Endothelial cell of umbilical vein (primary cell): Measurements from ENCODE around the gene MTPN. TPM values are rescaled to one million over a fixed set of nuclear protein-coding genes. Genes with fewer than 3 reads are reported as not detected.

Source experiments
- BruUV-seq: library from RNA; stranded (reverse); fragments of 400-500 nt; replicated peaks from 2 replicates; lab custom pipeline; 2021; lab: Mats Ljungman, UMichigan
- CTCF ChIA-PET: fragments of 300-600, 350-600 bp; sonication (Branson Sonifier 250); formaldehyde crosslinking; loops from one replicate; lab custom pipeline; 2021; ENCODE audit warnings: antibody characterized with exemption, inconsistent platforms; lab: Charles Lee
- POLR2A ChIA-PET: fragments of 300-600, 350-600 bp; sonication (Branson Sonifier 250); formaldehyde crosslinking; loops from one replicate; lab custom pipeline; 2021; ENCODE audit warnings: antibody characterized with exemption, inconsistent platforms; lab: Charles Lee
- DNase-seq: peaks from one replicate; pipeline ENCODE4 v3.0.0-alpha.2; 2011; ENCODE audit warnings: low read depth, low spot score
- FAIRE-seq: peaks from 2 replicates; lab custom pipeline; 2011; peaks lifted over from hg19 to GRCh38; lab: Jason Lieb, UNC
- H2AFZ ChIP-seq: 2 replicates; pipeline ENCODE4 v1.6.0; 2012; ENCODE audit warnings: low read depth, low read length, control low read depth, inconsistent platforms
- H3K27ac ChIP-seq: 2 replicates; pipeline ENCODE4 v1.5.1; 2011; ENCODE audit warnings: low read depth, mild to moderate bottlenecking, control low read depth, low read length, moderate library complexity; ENCODE audit not compliant: insufficient read depth
- H3K27me3 ChIP-seq, 2 experiments: 2 replicates each; pipeline versions ENCODE4 v1.6.0 to v1.6.1; 2011; ENCODE audit warnings: low read length in 2 of 2, mixed read lengths in 1 of 2; ENCODE audit not compliant: control insufficient read depth in 2 of 2, insufficient read depth in 2 of 2
- H3K36me3 ChIP-seq, 2 experiments: 2 replicates in 1 of 2; 3 replicates in 1 of 2; pipeline ENCODE4 v1.5.1; 2011; ENCODE audit warnings: low read length in 2 of 2, mild to moderate bottlenecking in 1 of 2, moderate library complexity in 1 of 2; ENCODE audit not compliant: control insufficient read depth in 2 of 2, insufficient read depth in 2 of 2; ENCODE audit errors: extremely low read depth in 1 of 2
- H3K4me1 ChIP-seq: 3 replicates; pipeline ENCODE4 v1.5.1; 2011; ENCODE audit warnings: mild to moderate bottlenecking, low read length; ENCODE audit not compliant: control insufficient read depth, insufficient read depth; ENCODE audit errors: extremely low read depth
- H3K4me2 ChIP-seq: 2 replicates; pipeline ENCODE4 v1.6.1; 2011; ENCODE audit warnings: low read length, control low read depth, mixed read lengths; ENCODE audit not compliant: insufficient read depth
- H3K4me3 ChIP-seq, 3 experiments: fragments of 200-600 bp in 1 of 3; sonication (generic), shearing (Covaris generic) in 1 of 3; replicated peaks in 1 of 3; 2 replicates each; pipeline ENCODE4 v1.5.1; 2011 to 2016; ENCODE audit warnings: control low read depth in 3 of 3, low read length in 3 of 3, mild to moderate bottlenecking in 2 of 3, inconsistent platforms in 1 of 3, low read depth in 1 of 3, moderate library complexity in 1 of 3; ENCODE audit not compliant: insufficient read depth in 1 of 3
- H3K79me2 ChIP-seq: 2 replicates; pipeline ENCODE4 v1.6.0; 2012; ENCODE audit warnings: low read length, inconsistent platforms; ENCODE audit not compliant: control insufficient read depth, insufficient read depth
- H3K9ac ChIP-seq: replicated peaks from 2 replicates; pipeline ENCODE3; 2011; ENCODE audit warnings: low read length, control low read depth; ENCODE audit not compliant: insufficient read depth; ENCODE audit errors: extremely low read depth
- H3K9me1 ChIP-seq: replicated peaks from 3 replicates; pipeline ENCODE4 v1.6.0; 2011; ENCODE audit warnings: mild to moderate bottlenecking, low read length; ENCODE audit not compliant: control insufficient read depth, insufficient read depth; ENCODE audit errors: extremely low read depth
- H3K9me3 ChIP-seq: replicated peaks from 2 replicates; pipeline ENCODE4 v1.5.1; 2012; ENCODE audit warnings: low read length, inconsistent platforms; ENCODE audit not compliant: control insufficient read depth, insufficient read depth
- H4K20me1 ChIP-seq: replicated peaks from 2 replicates; pipeline ENCODE3; 2011; ENCODE audit warnings: mild to moderate bottlenecking, low read length; ENCODE audit not compliant: control insufficient read depth, insufficient read depth; ENCODE audit errors: extremely low read depth
- EZH2 ChIP-seq: IDR thresholded peaks from 2 replicates; pipeline ENCODE4 v1.6.1; 2012; ENCODE audit warnings: borderline replicate concordance, low read depth, mild to moderate bottlenecking, moderate library complexity, low read length, inconsistent platforms; ENCODE audit not compliant: severe bottlenecking
- FOS ChIP-seq: IDR thresholded peaks from 2 replicates; pipeline ENCODE4 v1.6.1; 2011; ENCODE audit warnings: mild to moderate bottlenecking, low read length, moderate library complexity, borderline replicate concordance; ENCODE audit not compliant: insufficient read depth
- GATA2 ChIP-seq: IDR thresholded peaks from 2 replicates; pipeline ENCODE4 v1.7.0; 2011; ENCODE audit warnings: low read depth, mild to moderate bottlenecking, moderate library complexity, mixed read lengths, low read length; ENCODE audit not compliant: insufficient read length, insufficient read depth
- JUN ChIP-seq: IDR thresholded peaks from 2 replicates; pipeline ENCODE4 v1.6.1; 2011; ENCODE audit warnings: borderline replicate concordance, low read depth; ENCODE audit not compliant: insufficient read length, insufficient read depth
- MYC ChIP-seq: IDR thresholded peaks from one replicate; pipeline ENCODE4 v1.6.1; 2011; ENCODE audit warnings: mild to moderate bottlenecking, low read depth, low read length
- POLR2A ChIP-seq: IDR thresholded peaks from 2 replicates; pipeline ENCODE4 v1.6.1; 2012; ENCODE audit warnings: low read depth, mild to moderate bottlenecking, control low read depth, low read length
- POLR2AphosphoS5 ChIP-seq: IDR thresholded peaks from 2 replicates; pipeline ENCODE4 v1.6.1; 2012; ENCODE audit warnings: low read depth, mild to moderate bottlenecking, control low read depth, low read length, moderate library complexity; ENCODE audit not compliant: insufficient read depth
- dilution Hi-C: fragments of 300-500 bp; cut with MboI; formaldehyde crosslinking; loops from one replicate; pipeline ENCODE4 v1.15.0; 2019; ENCODE audit warnings: low sequenced_read_pairs; ENCODE audit not compliant: extremely low pct_ligation_motif_present
- intact Hi-C: fragments of 100-400 bp; cut with micrococcal nuclease; formaldehyde crosslinking; loops from one replicate; pipeline ENCODE4 v1.10.0; 2022
- polyA plus RNA-seq, 4 experiments: library from polyadenylated mRNA; depleted of rRNA in 3 of 4; stranded (reverse) in 3 of 4; unstranded in 1 of 4; fragments of >200 nt; gene quantifications; 2 replicates each; pipeline versions ENCODE4 v1.2.1 to v1.2.3, GENCODE V29; 2011 to 2012; ENCODE audit warnings: missing spikeins in 1 of 4
- total RNA-seq: library from RNA; stranded (reverse); gene quantifications from 2 replicates; pipeline ENCODE4 v1.2.3, GENCODE V29; 2021
- TF ChIP-seq, protein P1 (sequence below), 2 donors: IDR thresholded peaks; 1 replicate in 1 of 2; 2 replicates in 1 of 2; pipeline ENCODE4 v1.5.1; 2011; ENCODE audit warnings: low read length in 2 of 2, mild to moderate bottlenecking in 2 of 2, moderate library complexity in 2 of 2, control low read depth in 1 of 2, inconsistent platforms in 1 of 2, low read depth in 1 of 2; ENCODE audit not compliant: insufficient read depth in 1 of 2; ENCODE audit errors: extremely low read depth in 1 of 2
- TF ChIP-seq, protein P2 (sequence below): IDR thresholded peaks from 2 replicates; pipeline ENCODE4 v1.6.1; 2011; ENCODE audit not compliant: insufficient read depth, insufficient read length

The MTPN gene
- total and polyA plus RNA-seq, 2 donors (not counting 3 experiments of a cell fraction or from before 2014, with no cell fraction given) = 58.1 to 174 TPM

DNA sequence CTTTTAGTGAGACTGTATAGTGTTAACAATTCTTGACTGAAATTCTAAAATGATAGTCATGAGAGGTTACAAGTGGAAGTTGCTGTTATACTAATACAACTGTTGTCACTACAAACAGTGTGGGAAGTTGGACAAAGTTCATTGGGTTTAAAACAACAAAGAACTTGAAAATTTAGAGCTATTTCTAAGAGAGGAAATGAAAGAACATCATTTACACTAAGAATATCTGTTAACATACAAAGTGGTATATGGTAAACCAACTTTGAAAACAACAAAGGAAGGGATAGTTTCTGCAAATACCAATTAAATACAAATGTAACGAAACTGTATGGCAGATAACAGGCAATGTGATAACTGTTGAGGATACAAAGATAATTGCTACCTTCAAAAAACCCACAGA lies 11.6 kb downstream of the MTPN start:
- ChIA-PET POLR2A (no interaction called here), CTCF (interaction anchor here (1.0 to 1.8 kb wide), 2 partner anchors 22 to 43 kb away, joined by 5 to 6 read pairs; no protein-coding TSS in a partner anchor)
- Histone ChIP-seq H3K4me1 (no peaks in the 10 kb centered on the region), H3K4me3 (no peak overlapping the region), H3K9me3 (no peaks in the 10 kb centered on the region), H3K9me1 (no peaks in the 10 kb centered on the region), H4K20me1 (peaks cover 13% of the 10 kb centered on the region), H2AFZ (no peak overlapping the region), H3K27me3 (no peaks in the 10 kb centered on the region), H3K4me2 (no peak overlapping the region), H3K36me3 (peaks cover 0 to 3% of the 10 kb centered on the region in 2 experiments), H3K9ac (no peak overlapping the region), H3K79me2 (peaks cover 92% of the 10 kb centered on the region), H3K27ac (no peak overlapping the region)
- TF ChIP-seq, protein P1, sequence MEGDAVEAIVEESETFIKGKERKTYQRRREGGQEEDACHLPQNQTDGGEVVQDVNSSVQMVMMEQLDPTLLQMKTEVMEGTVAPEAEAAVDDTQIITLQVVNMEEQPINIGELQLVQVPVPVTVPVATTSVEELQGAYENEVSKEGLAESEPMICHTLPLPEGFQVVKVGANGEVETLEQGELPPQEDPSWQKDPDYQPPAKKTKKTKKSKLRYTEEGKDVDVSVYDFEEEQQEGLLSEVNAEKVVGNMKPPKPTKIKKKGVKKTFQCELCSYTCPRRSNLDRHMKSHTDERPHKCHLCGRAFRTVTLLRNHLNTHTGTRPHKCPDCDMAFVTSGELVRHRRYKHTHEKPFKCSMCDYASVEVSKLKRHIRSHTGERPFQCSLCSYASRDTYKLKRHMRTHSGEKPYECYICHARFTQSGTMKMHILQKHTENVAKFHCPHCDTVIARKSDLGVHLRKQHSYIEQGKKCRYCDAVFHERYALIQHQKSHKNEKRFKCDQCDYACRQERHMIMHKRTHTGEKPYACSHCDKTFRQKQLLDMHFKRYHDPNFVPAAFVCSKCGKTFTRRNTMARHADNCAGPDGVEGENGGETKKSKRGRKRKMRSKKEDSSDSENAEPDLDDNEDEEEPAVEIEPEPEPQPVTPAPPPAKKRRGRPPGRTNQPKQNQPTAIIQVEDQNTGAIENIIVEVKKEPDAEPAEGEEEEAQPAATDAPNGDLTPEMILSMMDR (IDR thresholded peaks at IDR 0.05; ENCODE audit: extremely low read depth in 1 of 2, insufficient read depth in 1 of 2, low read depth in 1 of 2, low read length in 2 of 2) = no peak
- TF ChIP-seq JUN (no peak), EZH2 (no peak), GATA2 (no peak), MYC (no peak), FOS (no peak), POLR2AphosphoS5 (no peak), POLR2A (no peak)
- TF ChIP-seq, protein P2, sequence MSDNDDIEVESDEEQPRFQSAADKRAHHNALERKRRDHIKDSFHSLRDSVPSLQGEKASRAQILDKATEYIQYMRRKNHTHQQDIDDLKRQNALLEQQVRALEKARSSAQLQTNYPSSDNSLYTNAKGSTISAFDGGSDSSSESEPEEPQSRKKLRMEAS = no peak
- FAIRE-seq (no peak), DNase-seq (no peak)
- intact Hi-C loops (no loop called here), dilution Hi-C loops (no loop called here)
- no TSS peak for BruUV-seq
